ENCODE results near the gene MEG3.

The MEG3 gene

DNA sequence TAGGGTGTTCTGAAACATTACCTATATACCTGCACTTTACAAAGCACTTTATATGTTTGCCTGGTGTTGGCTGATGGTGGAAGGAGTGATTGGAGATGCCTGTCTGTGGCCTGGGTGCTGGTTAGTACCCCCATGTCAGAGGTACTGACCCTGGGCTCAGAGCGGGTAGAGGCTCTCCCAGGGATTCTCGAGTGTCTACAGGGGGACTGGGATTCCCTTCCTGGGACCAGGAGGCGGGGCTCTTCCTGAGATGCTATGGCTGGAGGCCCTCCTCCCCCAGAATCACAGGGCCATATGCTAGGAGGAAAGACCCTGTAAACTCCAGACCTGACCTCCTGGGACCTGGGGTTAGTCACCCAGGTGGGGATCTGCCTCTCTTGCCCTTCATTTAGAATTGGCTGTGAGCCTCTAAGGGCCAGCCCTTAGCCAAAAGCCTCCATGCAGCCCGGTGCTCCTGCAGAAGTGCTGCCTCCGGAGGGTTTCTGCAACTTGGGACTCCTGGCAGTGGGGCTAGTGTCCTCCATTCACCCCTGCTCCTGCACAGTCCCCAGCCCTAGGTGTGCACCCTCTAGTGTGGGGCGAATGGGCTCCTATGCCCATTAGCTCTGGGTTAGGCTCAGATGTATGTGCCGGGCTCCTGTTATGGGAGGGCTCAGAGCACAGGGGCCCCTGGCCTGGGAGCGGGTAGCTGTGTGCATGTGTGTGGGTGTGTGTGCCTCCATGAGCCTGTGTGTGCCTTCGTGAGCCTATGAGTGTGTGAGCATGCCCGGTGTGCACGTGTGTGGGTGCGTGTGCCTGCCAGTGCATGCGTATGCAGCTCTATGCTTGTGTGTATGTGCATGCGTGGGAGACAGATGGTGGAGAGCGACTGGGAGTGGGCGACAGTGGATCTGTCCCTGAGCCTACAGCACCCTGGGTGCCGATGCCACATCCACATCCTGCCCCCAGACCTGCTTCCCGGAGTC lies 41.0 kb downstream of the MEG3 start:
- no peak for DNase-seq

DNA sequence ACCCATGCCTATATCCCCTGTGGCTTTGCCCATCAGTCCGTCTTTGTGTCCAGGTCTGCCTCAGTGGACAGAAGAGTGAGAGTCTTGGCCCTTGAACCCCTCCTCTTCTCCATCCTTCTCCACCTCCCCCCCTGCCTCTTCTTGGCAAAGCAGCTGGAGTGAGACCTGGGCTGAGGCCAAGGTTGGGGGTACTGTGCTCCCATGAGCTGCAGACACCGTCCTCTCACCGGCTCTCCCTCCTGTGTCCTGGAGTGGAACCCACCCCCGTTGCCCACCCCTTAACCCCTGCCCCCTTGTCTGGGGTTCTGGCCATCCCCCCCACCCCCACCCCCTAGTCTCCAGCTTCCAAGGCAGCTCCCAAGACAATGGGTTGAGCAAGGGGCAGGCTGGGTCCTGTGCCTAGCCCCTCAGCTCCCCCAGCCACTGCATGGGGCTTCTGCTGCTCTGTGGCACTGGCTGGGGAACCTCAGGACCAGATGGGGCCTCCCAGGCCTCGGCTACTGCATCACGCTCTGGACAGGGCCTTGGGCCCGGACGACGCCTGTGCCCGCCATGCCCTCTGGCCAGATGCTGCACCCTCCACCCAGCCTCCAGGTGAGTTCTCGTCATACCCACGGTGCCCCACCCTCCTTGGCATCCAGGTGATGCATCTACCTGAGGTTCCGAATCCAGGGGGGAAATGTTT lies 41.9 kb downstream of the MEG3 start:
- DNase-seq: no peak

DNA sequence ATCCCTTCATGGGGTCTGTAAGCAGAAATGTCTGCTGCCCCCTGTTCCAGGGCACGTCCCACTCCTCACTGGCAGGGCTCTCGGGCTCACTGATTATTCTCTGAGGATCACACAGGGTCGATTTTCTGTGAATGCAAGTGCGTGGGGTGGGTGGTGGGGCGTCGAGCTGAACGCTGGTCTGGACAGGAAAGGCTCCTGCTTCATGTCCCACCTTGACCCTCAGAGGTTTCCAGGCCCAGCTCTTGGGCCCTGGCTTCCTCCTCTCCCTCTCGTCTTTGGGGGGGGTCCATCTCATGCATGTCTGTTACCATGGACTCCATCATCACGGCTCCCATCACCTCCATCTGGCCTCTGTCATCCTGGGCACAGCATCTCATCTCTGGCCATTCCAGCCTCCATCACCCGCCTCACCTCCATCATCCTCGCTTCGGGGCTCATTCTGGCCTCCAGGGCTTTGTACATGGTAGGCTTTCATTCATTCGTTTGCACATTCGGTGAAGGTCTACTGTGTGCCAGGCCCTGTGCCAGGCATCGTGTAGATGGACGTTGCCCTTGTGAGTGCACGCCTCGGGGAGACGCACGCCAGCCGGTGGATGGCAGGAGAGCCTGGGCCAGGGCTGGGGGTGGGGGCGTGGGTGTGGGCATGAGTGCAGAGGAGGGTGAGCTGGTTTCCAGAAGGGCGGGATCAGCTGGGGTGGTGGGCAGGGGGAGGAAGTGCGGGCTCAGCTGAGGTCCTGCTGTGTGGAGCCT lies 42.9 kb downstream of the MEG3 start:
- no peak for DNase-seq

DNA sequence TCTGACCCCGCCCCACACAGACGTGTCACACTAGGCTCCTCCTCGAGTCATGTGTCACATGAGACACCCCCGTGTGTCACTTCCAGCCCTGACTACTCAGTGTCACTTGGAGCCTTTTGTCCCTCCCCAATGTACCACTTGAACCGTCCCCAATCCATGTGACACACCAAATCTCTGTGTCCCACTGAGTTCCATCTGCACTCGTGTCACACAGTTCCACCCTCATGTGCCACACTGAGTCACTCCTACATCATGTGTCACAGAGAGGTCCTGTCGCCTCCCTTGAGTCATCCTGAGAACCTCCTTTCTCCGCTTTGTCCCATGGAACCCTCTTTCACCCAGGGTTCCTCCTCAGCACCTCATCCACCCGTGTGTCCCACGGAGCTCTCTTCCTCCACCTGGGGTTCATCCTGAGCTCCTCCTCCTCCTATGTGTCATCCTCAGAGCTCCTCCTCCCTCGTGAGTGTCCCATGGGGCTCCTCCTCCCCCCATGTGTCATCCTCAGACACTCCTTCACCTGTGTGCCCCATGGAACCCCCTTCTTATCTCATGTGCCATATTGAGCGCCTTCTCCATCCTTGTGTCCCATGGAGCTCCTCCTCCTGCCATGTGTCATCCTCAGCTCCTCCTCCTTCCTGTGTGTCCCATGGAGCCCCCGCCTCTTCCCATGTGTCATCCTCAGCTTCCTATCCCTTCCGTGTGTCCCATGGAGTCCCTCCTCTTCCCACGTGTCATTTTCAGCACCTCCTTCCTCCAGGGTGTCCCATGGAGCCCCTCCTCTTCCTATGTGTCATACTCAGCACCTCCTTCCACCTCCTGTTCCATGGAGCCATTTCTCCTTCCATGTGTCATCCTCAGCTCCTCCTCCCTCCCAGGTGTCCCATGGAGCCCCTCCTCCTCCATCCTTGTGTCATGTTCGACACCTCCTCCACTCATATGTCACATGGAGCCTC lies 45.6 kb downstream of the MEG3 start:
- DNase-seq: no peak

DNA sequence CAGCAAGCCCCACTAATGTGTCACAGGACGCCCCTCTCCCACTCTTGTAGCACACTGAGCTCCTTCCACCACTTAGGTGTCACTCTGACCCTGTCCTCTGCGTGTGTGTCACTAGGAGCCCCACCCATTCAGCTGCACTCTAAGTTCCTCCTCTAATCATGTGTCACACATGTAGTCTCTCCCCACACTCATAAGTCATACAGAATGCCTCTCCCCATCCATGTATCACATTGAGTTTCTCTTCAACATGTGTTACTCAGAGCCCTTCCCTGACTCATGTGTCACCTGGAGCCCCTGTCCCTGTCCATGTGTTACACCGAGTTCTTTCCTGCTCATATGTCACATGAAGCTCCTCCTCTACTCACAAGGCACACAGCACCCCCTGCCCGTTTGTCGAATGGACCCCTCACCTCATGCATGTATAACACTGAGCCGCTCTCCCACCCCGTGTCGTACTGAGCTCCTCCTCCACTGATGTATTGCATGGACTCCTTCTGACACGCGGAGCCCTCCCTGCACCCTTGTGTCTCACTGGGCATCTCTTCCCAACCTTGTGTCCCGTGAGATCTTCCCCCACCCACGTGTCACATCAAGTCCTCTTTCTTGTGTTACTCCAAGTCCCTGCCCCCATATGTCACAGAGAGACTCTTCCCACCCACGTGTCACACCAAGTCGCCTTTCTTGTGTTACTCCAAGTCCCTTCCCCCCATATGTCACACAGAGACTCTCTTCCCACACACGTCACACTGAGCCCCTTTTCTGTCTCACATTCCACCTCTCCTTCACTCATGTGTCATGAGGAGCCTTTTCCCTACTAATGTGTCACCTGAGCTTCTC lies 46.6 kb downstream of the MEG3 start:
- no peak for DNase-seq

DNA sequence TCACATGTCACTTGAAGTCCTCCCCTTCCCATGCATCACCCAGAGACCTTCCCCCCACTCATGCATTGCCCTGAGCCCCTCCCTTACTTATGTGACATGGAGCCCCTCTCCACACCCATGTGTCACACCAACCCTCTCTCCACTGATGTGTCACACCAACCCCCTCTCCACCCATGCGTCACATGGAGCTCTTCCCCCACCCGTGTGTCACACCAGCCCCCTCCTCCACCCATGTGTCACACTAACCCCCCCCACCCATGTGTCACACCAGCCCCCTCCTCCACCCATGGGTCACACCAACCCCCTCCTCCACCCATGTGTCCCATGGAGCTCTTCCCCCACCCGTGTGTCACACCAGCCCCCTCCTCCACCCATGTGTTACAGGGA lies 47.2 kb downstream of the MEG3 start:
- no peak for DNase-seq

DNA sequence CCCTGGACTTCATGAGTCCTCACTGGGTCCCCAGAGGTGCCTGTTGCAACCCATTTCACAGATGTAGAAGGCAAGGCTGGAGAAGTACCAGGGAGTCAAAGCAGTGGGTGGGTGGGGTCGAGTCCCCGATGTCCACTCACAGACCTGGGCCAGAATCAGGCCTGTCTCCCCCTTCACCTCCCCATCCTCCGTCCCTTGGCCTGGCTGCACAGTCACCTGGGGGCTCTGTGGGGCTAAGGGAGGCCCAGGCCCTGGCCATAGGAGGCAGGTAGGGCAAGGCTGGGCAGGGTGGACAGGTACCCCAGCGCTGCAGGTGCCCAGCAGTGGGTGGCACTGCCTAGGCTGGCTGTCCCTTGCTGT lies 48.1 kb downstream of the MEG3 start:
- DNase-seq: no peak

DNA sequence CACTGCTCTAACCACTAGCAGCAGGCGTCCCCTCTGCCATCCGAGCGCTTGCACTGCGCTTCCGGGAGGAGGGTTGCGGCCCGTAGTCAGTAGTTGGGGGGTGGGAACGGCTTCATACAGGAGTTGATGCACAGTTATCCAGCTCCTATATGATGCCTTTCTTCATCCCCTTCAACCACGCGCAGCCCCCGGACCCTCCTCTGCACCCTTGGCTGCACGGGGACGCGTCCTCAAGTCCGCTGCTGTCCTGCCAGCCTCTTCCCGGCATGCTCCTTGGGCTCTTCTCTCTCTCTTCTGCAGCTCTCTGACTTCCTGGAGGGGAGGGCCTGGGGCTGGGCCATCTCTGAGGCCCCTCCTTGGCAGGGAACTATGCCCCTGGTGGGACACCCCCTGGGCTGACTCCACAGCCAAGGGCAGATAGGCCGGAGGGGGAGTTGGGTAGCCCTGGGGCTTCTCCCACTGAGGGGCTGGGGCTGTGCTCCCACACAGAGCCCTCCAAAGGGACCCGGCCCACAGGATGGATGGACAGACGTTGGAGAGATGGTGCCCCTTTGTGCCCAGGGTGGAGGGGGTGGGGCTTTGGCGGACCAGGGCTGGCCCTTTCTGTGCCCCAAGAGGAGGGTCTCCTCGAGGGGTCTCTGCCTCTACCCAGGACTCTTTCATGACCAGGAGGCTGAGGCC lies 48.6 kb downstream of the MEG3 start:
- no peak for DNase-seq

DNA sequence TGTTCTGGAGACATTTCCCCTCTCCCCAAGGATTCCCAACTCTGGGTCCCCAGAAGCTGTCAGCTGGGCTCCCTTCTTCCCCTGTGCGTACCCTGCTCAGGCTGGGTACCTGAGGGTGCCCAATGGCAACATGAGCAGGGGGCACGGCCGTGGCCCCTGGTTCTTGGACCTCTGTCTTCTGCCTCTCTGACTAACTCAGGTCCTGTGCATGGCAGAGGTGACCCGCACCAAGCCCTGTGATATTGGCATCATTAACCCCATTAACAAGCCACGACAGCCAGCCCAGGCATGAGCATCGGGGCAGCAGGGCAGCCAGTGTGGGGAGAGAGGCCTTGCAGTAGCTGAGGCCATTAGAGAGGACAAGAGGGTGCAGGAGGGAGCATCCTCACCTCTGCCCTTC lies 49.2 kb downstream of the MEG3 start:
- no peak for DNase-seq

DNA sequence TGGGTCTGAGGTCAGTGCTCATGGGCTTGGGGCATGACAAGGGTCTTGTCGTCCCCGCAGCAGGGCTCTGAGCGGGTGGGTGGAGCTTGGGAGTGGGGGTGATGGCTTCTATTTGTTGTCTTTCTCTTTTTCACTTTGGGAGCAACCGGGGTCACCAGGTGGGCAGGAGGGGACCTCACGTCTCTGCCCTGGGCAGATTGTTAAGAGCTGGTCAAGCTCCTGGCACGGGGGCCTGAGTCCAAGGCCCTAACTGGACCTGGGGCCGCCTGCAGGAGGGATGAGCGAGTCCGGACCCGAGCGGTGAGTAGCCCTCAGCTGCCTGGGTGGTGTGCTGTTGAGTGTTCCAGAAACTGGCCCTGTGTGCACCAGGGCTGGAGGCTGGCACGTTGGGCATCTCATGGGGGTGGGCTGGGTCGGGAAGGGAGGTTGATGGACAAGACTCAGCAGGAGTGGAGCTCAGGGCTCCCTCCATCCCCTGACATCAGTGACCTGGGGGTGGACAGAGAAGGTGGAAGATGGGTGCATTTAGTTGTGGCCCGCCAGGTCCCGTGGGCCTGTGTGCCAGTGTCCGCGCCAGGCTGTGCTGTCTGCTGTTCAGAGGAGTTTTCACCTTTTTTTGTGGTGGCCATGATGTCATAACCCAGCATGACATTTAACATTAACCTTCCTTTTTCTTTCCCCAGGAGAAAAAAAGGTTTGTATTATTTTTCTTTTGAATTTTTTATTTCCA lies 50.1 kb downstream of the MEG3 start:
- DNase-seq: no peak

DNA sequence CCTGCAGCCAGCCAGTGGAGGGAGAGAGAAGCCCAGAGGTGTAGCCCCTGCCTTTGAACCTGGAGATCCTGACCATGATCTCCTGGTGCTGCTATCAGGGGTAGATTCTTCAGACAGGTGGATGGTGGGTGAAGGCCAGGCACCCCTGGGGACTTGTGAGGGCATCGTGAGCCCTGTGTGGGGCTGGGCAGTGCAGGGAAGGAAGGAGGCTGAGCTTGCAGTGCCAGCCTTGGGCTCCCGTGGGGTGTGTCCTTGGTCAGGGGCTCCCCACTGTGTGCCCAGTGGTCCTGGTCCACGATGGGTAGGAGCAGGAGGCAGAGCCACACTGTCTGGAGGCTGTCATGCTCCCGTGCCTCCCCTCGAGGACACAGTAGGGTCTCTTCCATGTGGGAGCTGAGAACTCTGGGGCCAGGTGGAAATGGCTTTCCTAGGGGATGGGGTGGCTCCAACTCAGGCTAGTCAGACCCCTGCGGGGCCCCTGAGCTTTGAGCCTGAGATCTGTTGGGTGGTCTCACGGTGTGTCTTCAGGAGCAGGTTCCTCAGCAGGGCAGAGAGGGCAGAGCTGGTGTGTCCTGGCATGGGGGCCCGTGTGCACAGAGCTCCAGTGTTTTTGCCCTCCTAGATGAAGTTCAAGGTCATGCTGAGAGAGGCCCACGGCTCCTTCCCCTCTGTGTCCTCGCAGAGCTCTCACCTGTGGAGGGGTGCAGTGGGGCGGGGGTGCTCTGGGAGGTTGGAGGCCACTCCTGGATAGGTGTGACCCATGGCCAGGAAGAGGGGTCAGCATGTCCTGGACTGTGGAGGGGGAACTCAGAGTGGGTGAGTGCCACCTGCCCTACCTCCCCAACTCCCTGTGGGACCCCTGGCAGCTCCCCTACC lies 52.6 kb downstream of the MEG3 start:
- no peak for DNase-seq

DNA sequence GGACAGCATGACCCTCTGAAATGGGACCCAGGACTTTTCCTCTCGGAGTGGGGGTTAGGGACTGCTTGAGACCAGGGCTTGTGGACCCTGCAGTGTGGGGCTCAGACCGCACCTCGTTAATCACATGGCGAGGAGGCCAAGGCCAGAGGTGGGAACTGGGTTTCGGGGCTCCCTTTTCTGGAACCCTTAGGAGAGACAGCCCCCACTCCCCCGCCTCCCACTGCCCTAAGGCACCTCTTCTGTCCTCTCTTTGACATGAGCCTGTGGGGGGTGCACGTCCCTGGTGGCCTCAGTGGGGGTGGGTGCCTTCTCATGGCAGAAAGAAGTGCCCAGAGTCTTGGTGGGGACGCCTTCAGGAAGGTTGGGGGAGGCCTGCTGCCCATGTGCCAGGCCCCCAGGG lies 53.3 kb downstream of the MEG3 start:
- DNase-seq: no peak

DNA sequence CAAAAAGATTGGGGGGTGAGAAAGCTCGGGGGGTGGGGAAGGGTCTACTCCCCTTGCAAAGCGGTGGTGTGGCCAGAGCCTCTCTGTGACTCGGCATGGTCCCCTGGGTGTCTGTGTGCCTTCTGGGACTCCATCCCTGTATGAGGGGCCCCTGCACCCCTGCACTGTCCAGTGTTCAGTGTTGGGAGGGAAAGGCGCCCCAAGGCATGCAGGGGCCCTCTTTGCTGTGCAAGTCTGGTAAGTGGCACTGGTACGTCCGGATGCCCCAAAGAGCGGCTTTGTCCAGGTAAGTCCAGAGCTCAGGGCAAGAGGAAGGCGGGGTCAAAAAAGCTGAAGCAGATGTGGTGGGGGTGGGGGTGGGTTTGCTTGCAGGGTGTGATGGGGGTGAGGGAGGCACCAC lies 53.9 kb downstream of the MEG3 start:
- no peak for DNase-seq

DNA sequence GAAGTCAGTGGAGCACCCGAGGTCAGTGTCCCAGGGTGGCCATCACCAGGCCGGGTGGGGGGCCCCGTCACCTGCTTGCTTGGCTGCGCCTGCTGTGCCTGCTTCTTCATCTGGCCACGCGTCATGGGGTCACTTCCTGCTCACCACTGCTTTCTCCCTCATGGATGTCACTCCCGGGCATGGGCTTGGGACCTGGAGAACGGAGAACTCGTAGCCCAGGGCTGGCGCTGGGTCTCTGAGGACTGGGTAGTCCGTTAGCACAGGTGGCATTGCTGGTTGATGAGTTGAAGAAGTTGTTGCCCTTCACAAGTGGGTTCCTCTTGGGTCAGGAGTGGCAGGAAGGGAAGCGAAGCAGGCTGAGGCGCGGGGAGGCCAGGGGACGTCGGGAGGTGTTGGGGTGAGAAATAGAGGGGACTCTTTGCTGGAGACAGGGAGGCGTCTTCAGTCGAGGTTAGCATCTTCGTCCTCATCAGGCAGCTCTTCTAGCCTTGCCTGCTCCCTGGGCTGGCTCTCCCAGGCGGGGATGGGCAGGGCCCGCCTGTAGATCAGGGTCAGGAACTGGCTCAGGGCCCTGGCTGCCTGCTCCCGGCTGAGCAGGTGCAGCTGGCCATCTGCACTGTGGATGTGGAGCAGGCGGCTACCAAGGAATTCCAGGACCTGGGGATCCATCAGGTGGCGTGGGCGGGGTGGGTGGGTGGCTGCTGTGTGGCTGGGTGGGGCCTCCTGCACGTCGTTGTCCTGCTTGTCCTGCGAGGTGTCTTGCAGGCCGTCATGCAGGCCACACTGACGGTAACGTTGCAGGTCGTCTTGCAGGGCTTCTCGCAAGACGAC lies 54.6 kb downstream of the MEG3 start:
- no peak for DNase-seq

DNA sequence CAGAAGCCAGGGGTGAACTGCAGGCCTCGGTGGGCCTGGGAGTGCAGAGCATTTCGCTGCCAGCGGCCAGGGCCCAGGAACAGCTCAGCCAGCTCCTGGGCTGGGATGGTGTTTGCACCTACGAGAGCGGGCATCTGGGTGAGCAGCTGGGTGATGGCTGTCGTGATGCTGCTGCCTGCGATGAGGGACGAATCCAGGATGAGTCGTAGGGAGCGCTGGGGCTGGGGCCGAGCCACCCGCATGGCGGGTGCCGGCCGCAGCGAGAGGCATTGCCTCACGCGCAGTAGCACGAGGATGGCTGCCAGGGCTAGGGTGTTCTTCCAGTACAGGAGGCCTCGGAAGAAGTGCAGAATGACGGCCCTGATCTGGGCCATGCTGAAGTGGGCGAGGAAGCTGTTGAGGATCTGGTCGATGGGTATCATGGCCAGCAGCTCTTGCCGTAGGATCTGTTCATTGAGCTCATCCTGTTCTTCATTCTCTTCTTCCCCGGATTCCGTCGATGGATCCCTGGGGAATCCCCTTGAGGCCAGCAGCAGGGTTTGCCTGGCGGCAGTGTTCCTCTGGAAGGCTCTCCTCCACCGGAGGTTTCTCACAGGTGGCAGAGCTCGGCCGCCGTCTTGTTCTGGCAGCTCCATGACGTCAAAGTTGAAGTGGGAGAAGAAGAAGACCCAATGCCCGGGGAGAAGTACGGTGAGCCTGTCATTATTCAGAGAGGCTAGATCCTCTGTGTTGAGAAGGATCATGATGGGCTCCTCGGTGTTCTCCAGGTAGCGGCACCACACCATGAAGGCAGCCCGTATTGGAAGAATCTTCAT lies 55.5 kb downstream of the MEG3 start:
- DNase-seq: no peak

DNA sequence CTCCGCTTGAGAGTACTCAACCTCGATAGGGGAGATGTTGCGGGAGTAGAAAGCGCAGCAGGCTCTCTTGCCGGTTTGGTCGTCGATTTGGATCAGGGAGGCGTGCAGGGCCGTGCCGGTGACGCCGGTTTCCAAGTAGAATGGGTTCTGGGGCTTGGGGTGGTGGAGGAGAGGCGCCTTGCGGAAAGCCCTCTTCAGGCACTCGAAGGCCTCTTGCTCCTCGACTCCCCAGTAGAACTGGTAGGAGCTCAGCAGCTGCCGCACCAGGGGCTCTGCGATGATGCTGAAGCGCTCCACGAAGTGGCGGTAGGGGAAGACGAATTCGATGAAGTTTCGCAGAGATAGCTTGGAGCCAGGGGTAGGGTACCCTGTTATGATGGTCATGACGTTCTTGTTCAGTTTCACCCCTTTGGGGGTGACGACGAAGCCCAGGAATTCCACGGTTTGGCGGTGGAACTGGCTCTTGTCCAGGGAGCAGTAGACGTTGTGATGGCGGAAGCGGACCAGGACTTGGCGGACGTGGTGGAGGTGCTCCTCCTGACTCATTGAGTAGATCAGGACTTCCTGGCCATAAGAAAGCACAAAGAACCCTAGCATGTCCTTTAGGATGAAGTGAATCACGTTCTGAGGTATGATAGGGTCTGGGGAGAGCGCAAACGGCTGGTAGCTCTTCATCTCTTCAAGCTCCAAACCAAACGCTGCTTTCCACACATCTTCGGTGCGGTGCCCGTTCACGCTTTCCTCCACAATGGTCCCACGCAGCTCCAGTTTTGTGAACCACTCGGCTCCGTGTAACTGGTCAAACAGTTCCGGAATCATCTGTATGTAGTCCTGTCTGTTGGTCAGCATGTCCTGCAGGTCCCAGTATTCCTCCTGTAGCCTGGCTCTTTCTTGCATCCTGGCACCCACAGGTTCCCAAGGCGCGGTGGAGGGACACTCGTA lies 56.4 kb downstream of the MEG3 start:
- no peak for DNase-seq
